Measurements from ENCODE around the gene RPRD1B. TPM values are rescaled to one million over a fixed set of nuclear protein-coding genes. Genes with fewer than 3 reads are reported as not detected.
"Not testable (repeated sequence)": the region's sequence is repeated elsewhere in the genome, so short reads cannot be mapped to it uniquely, and the experiment has no call there.

Gene RPRD1B
- total RNA-seq, 2 experiments from 2014 or later, result 34.1 to 37.4 TPM

DNA sequence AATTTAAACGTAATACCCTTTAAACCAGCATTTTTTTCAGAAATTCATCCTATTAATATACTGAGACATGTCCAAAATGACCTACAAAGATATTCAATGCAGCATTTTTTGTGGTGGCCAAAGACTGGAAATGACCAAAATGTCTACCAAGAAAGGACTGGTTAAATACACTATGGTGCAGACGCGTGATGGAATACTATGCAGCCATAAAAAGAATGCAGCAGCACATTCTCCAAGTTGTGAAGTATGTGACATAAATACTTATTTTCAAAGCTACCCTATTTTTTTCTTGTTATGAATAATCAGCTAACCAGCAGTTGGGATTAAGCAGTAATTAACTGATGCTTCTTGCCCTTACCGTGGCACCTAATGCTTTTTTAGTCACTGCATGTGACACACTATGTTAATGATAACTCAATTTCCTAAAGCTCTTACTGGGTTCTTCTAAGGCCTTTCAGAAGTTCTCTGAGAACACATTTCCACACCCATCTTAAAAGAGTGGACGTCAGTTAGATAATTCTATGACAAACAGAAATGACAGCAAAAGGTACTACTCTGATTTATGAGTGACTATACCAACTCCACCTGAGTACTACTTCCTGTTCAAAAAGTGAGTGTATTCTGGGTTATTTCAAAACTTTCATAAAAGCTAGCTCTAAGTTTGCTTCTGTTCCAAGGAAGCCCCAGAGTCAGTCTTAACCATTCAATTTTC lies 25.2 kb upstream of the RPRD1B start:
- CTCF ChIA-PET, result interaction anchor here (0.7 to 3.0 kb wide), 4 partner anchors 16 to 444 kb away, joined by 3 to 14 read pairs (median 4); no protein-coding TSS in a partner anchor

DNA sequence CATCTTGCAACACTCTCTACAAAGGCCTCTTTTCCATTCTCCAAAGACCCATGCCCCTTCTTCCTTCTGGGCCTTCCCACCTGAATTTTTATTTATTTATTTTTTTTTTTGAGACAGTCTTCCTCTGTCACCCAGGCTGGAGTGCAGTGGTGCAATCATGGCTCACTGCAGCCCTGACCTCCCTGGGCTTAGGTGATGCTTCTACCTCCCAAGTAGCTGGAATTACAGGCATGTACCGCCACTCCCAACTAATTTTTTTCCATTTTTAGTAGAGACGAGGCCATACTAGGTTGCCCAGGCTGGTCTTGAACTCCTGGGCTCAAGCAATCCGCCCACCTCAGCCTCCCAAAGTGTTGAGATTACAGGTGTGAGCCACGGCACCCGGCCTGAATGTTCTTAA lies 24.1 kb upstream of the RPRD1B start:
- Mint-ChIP-seq H3K4me1 (peaks cover 14% of the 10 kb centered on the region), H3K36me3 (peaks cover 53% of the 10 kb centered on the region)
- not testable (repeated sequence) for ATAC-seq; H3K4me3 Mint-ChIP-seq; H3K9me3 Mint-ChIP-seq (ENCODE audit: low read depth); DNase-seq; H3K27me3 Mint-ChIP-seq; H3K27ac Mint-ChIP-seq
- CTCF ChIA-PET, result interaction anchor here (0.9 to 1.8 kb wide), 2 partner anchors 17 to 445 kb away, joined by 3 to 6 read pairs; no protein-coding TSS in a partner anchor

More for the DNA sequence above, 25.2 kb upstream of the RPRD1B start:
- no peaks in the 10 kb centered on the region for H3K9me3 Mint-ChIP-seq (ENCODE audit: low read depth)
- no peak overlapping the region for H3K4me3 Mint-ChIP-seq
- peaks cover 48% of the 10 kb centered on the region for H3K36me3 Mint-ChIP-seq
- DNase-seq (no peak), ATAC-seq (no peak)
- no peaks in the 10 kb centered on the region for H3K27me3 Mint-ChIP-seq
- peaks cover 14% of the 10 kb centered on the region for H3K4me1 Mint-ChIP-seq
- H3K27ac Mint-ChIP-seq, result no peak overlapping the region

GRCh38 chr20:38011696-38012095 lies 21.9 kb upstream of the RPRD1B start:
- Mint-ChIP-seq H3K27me3 (no peaks in the 10 kb centered on the region), H3K4me3 (no peak overlapping the region)

DNA sequence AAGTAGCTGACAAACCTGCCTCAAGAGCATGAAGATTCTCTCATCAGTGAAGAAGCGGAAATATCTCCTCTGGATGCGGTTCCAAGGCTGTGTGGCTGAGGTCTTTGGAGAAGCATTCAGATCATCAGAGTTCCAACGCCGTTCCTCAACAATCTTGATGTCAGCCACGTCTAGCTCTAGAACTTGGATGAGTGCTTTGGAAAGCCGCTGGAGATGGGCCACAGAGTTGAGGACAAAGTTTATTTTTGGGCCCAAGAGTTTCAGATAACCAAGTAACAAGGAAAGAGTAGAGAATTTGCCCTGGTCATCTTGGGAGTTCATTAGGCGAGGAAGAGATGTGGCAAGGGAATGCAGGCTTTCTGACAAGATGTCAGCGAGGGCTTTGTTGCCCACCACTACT lies 21.2 kb upstream of the RPRD1B start:
- H3K9me3 Mint-ChIP-seq (ENCODE audit: low read depth), result no peaks in the 10 kb centered on the region
- H3K4me1 Mint-ChIP-seq, result peaks cover 4% of the 10 kb centered on the region
- H3K27ac Mint-ChIP-seq, result no peak overlapping the region
- CTCF ChIA-PET, result no interaction called here
- peaks cover 67% of the 10 kb centered on the region for H3K36me3 Mint-ChIP-seq
- ATAC-seq (no peak), DNase-seq (no peak)
- H3K4me3 Mint-ChIP-seq, result no peak overlapping the region
- no peaks in the 10 kb centered on the region for H3K27me3 Mint-ChIP-seq

More at GRCh38 chr20:38011696-38012095, 21.9 kb upstream of the RPRD1B start:
- H3K4me1 Mint-ChIP-seq, result peaks cover 5% of the 10 kb centered on the region
- ATAC-seq (no peak), DNase-seq (no peak)
- CTCF ChIA-PET, result no interaction called here
- H3K36me3 Mint-ChIP-seq, result peaks cover 61% of the 10 kb centered on the region
- H3K9me3 Mint-ChIP-seq (ENCODE audit: low read depth), result no peaks in the 10 kb centered on the region
- no peak overlapping the region for H3K27ac Mint-ChIP-seq

DNA sequence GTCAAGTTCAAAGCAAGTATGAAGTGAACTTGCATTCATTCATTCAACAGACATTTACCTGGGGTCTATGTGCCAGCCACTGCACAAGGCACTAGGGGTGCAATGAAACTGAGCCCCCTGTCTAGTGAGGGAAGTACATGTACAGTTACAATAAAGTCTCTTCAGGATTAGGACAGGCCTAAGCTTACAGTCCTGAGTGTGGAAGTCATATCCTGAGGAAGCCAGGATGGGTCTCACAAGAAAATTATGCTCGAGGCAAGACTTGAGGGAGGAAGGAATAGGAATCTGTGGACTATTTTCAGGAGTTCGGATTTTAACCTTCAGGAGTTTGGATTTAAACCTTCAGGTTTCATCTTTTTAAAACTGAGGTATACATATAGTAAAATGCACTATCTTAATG lies 19.7 kb upstream of the RPRD1B start:
- Mint-ChIP-seq H3K4me3 (no peak overlapping the region), H3K9me3 (ENCODE audit: low read depth) (peaks cover 4% of the 10 kb centered on the region), H3K27ac (no peak overlapping the region), H3K27me3 (no peaks in the 10 kb centered on the region), H3K36me3 (peaks cover 78% of the 10 kb centered on the region), H3K4me1 (peaks cover 3% of the 10 kb centered on the region)
- ATAC-seq (no peak), DNase-seq (no peak)
- CTCF ChIA-PET, result no interaction called here

DNA sequence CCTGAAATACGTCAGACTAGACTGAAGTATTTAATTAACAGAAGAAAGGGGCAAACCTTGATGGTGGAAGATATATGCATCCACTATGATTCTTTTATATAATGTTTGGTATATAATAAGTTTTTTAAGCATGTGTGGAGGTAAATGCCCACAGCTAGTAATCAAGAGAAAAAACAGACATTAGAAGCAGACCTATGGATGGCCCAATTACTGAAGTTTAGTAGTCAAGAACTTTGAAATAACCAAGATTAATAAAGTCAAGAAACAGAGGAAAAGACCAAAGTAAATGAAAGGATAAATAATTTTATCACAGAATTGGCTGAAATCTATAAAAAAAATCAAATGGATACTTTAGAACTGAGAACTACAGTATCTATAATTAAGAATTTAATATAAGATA lies 15.6 kb upstream of the RPRD1B start:
- H3K27ac Mint-ChIP-seq, result no peak overlapping the region
- H3K9me3 Mint-ChIP-seq (ENCODE audit: low read depth), result peaks cover 6% of the 10 kb centered on the region
- H3K27me3 Mint-ChIP-seq, result no peaks in the 10 kb centered on the region
- CTCF ChIA-PET, result no interaction called here
- peaks cover 5% of the 10 kb centered on the region for H3K4me1 Mint-ChIP-seq
- H3K4me3 Mint-ChIP-seq, result no peak overlapping the region
- ATAC-seq (no peak), DNase-seq (no peak)
- H3K36me3 Mint-ChIP-seq, result peaks cover 72% of the 10 kb centered on the region

GRCh38 chr20:38018385-38018784 lies 15.2 kb upstream of the RPRD1B start:
- no peak for ATAC-seq
- H3K27me3 Mint-ChIP-seq, result no peaks in the 10 kb centered on the region
- CTCF ChIA-PET, result no interaction called here

GRCh38 chr20:38021087-38021772 lies 12.3 kb upstream of the RPRD1B start:
- H3K9me3 Mint-ChIP-seq (ENCODE audit: low read depth), result peaks cover 6% of the 10 kb centered on the region
- no peaks in the 10 kb centered on the region for H3K27me3 Mint-ChIP-seq
- DNase-seq (no peak), ATAC-seq (no peak)
- H3K4me1 Mint-ChIP-seq, result peaks cover 8% of the 10 kb centered on the region
- H3K4me3 Mint-ChIP-seq, result no peak overlapping the region
- H3K27ac Mint-ChIP-seq, result no peak overlapping the region
- CTCF ChIA-PET, result interaction anchor here (1.3 kb wide), 1 partner anchor 12 kb away, joined by 3 read pairs; the partner anchor contains the start of genes RPRD1B and TTI1
- peaks cover 50% of the 10 kb centered on the region for H3K36me3 Mint-ChIP-seq

More at GRCh38 chr20:38018385-38018784, 15.2 kb upstream of the RPRD1B start:
- Mint-ChIP-seq H3K27ac (no peak overlapping the region), H3K4me1 (peaks cover 5% of the 10 kb centered on the region), H3K4me3 (no peak overlapping the region), H3K36me3 (peaks cover 67% of the 10 kb centered on the region), H3K9me3 (ENCODE audit: low read depth) (peaks cover 6% of the 10 kb centered on the region)
- no peak for DNase-seq

DNA sequence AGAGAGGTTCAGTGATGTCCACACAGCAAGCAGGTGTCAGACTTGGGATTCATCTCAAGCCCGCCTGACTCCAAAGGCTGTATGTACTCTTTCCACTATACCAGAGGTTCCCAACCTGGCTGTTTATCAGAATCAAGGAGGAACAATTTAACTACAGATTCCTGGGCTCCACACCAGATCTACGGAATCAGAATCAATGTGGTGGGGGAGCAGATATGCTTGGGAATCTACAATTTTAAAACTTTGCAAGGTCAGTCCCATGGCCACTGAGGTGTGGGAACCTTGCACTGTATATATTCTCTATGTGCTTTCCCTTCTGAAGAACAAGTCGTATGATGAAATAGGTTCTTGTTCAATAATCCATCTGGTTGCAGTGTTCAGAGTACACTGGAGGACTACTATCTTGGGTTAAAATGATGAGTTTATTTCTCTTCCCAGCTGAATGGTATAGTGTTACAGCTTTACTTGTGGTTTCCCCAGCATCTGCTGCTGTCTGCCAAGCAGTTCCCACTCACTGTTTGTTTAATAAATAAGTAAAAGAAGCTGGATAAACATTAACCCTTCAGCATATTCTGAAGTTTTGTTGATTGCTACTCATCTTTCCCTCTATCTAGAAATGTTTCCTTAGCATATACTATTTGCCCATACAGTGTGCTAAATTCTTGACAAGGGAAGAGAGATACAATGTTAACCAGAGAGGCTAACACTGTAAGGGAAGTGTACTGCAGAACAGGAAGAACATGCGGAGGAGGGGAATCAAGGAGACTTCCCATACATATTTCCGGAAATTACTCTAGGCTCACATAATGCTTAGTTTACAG lies 10.2 kb upstream of the RPRD1B start:
- DNase-seq (no peak), ATAC-seq (no peak)
- CTCF ChIA-PET, result no interaction called here
- H3K9me3 Mint-ChIP-seq (ENCODE audit: low read depth), result peaks cover 4% of the 10 kb centered on the region
- H3K4me3 Mint-ChIP-seq, result no peak overlapping the region
- peaks cover 40% of the 10 kb centered on the region for H3K36me3 Mint-ChIP-seq
- H3K27ac Mint-ChIP-seq, result no peak overlapping the region
- H3K27me3 Mint-ChIP-seq, result no peaks in the 10 kb centered on the region
- H3K4me1 Mint-ChIP-seq, result peaks cover 18% of the 10 kb centered on the region

DNA sequence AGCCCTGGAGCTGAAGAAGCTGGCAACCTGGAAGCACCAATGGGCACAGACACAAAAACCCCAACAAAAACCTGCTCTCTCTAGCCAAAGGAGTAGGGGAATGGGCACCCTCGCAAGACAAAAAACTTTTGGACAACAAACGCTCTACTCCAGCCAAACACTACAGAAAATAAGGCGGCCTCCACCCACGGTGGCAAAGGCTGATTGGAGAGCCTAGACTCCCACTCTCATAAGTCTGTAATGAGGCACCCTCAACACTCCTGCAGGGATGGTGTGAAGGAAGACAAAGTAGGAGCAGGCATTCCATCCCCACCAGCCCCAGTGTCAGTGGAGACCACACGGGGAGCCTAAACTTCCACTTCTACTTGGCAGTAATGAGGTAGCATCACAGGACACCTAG lies 9.1 kb upstream of the RPRD1B start:
- ATAC-seq, result no peak
- Mint-ChIP-seq H3K4me1 (peaks cover 29% of the 10 kb centered on the region), H3K27ac (no peak overlapping the region), H3K27me3 (no peaks in the 10 kb centered on the region), H3K36me3 (peaks cover 37% of the 10 kb centered on the region), H3K9me3 (ENCODE audit: low read depth) (no peaks in the 10 kb centered on the region), H3K4me3 (no peak overlapping the region)
- DNase-seq, result no peak
- CTCF ChIA-PET, result no interaction called here

DNA sequence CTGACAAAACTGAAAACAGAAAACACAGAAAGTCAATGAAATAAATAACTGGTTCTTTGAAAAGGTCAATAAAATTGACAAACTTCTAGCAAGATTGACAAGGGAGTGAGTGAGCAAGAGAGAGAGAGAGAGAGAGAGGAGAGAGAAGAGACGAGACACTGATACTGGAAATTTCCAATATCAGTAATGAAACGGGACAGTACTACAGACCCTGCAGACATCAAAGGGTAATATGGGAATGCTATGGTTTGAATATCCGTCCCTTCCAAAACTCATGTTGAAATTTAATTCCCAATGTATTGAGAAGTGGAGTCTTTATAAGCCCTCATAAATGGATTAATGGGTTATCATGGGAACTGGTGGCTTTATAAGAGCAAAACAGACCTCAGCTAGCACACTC lies 4.1 kb upstream of the RPRD1B start:
- Mint-ChIP-seq H3K36me3 (peaks cover 40% of the 10 kb centered on the region), H3K27me3 (no peaks in the 10 kb centered on the region), H3K27ac (no peak overlapping the region), H3K4me1 (peaks cover 44% of the 10 kb centered on the region), H3K9me3 (ENCODE audit: low read depth) (no peaks in the 10 kb centered on the region), H3K4me3 (no peak overlapping the region)
- ATAC-seq (no peak), DNase-seq (no peak)
- CTCF ChIA-PET, result interaction anchor here (1.2 kb wide), 1 partner anchor 8 kb away, joined by 3 read pairs; no protein-coding TSS in a partner anchor

DNA sequence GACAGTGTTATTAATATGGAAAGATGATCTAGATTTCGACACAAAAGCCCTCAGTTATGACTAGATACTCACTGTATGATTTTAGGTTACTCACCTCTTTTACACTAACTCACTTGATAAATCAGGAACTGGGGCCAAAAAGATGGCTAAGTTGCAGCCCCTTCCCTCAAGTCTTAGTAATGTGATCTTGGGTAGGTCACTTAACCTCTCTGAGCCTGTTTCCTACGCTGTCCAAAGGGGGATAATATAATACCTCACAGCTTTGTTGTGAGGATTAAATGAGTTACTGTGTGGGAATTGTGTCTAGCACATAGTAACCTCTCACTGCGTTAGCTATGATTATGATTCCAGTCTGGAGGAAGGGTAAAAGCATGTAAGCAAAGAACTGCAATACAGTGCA lies 1.6 kb upstream of the RPRD1B start:
- DNase-seq (no peak), ATAC-seq (no peak)
- H3K9me3 Mint-ChIP-seq (ENCODE audit: low read depth), result no peaks in the 10 kb centered on the region
- H3K4me3 Mint-ChIP-seq, result peak overlapping the region; percentile 98
- peaks cover 58% of the 10 kb centered on the region for H3K4me1 Mint-ChIP-seq
- peaks cover 47% of the 10 kb centered on the region for H3K36me3 Mint-ChIP-seq
- no peaks in the 10 kb centered on the region for H3K27me3 Mint-ChIP-seq
- H3K27ac Mint-ChIP-seq, result peak overlapping the region; percentile 99
- CTCF ChIA-PET, result interaction anchor here (1.1 kb wide), 1 partner anchor 32 kb away, joined by 3 read pairs; no protein-coding TSS in a partner anchor
